Activated T-cell treated with anti-CD3 and anti-CD28 coated beads for 24 hours (primary cell): ENCODE data around the gene CAPZA2.
"Not testable (repeated sequence)": the region's sequence is repeated elsewhere in the genome, so short reads cannot be mapped to it uniquely, and the experiment has no call there.

Source experiments
- DNase-seq: peaks from one replicate; pipeline ENCODE4 v3.0.0-alpha.2; 2020; ENCODE audit warnings: low read depth

The CAPZA2 gene

GRCh38 chr7:116920359-116920758 is 58.0 kb downstream of the CAPZA2 start:
- no peak for DNase-seq

- DNase-seq, result no peak
Measured at GRCh38 chr7:116922545-116922944, 60.2 kb downstream of the CAPZA2 start.

- DNase-seq, result no peak
Measured at GRCh38 chr7:116924741-116925140, 62.4 kb downstream of the CAPZA2 start.

GRCh38 chr7:116929021-116929420 is 66.6 kb downstream of the CAPZA2 start:
- no peak for DNase-seq

GRCh38 chr7:116929914-116930913 is 67.8 kb downstream of the CAPZA2 start:
- DNase-seq, result peak; percentile 63

- no peak for DNase-seq
Measured at GRCh38 chr7:116932566-116932965, 70.2 kb downstream of the CAPZA2 start.

- no peak for DNase-seq
Measured at GRCh38 chr7:116933465-116933864, 71.1 kb downstream of the CAPZA2 start.

- no peak for DNase-seq
Measured at GRCh38 chr7:116934580-116934979, 72.2 kb downstream of the CAPZA2 start.

- not testable (repeated sequence) for DNase-seq
Measured at GRCh38 chr7:116936844-116937243, 74.5 kb downstream of the CAPZA2 start.

GRCh38 chr7:116938678-116939077 is 76.3 kb downstream of the CAPZA2 start:
- no peak for DNase-seq

GRCh38 chr7:116940689-116941370 is 78.4 kb downstream of the CAPZA2 start:
- DNase-seq, result no peak

- no peak for DNase-seq
Measured at GRCh38 chr7:116942504-116942903, 80.1 kb downstream of the CAPZA2 start.

GRCh38 chr7:116948934-116949333 is 86.5 kb downstream of the CAPZA2 start:
- no peak for DNase-seq

GRCh38 chr7:116949941-116950801 is 87.8 kb downstream of the CAPZA2 start:
- DNase-seq, result no peak

- no peak for DNase-seq
Measured at GRCh38 chr7:116950889-116951351, 88.5 kb downstream of the CAPZA2 start.

GRCh38 chr7:116951366-116952292 is 89.2 kb downstream of the CAPZA2 start:
- DNase-seq, result no peak

GRCh38 chr7:116952635-116953371 is 90.4 kb downstream of the CAPZA2 start:
- peak; percentile 13 for DNase-seq

GRCh38 chr7:116953372-116953905 is 91.1 kb downstream of the CAPZA2 start, which contains the start of gene ST7:
ST7 (plus strand) TSS chr7:116953501; CDS start chr7:116953541, 40 bp downstream.
- DNase-seq, result peak; percentile 55
